GM19328 (cell line): Measurements from ENCODE around the gene PRB2.
"Not testable (repeated sequence)": the region's sequence is repeated elsewhere in the genome, so short reads cannot be mapped to it uniquely, and the experiment has no call there.

ENCODE experiments used
- ATAC-seq: cut with Tn5 transposase; IDR thresholded peaks from one replicate; pipeline ENCODE4 v1.9.1; 2021; ENCODE audit warnings: mild to moderate bottlenecking, moderate library complexity; ENCODE audit not compliant: unreplicated experiment

Gene PRB2

DNA sequence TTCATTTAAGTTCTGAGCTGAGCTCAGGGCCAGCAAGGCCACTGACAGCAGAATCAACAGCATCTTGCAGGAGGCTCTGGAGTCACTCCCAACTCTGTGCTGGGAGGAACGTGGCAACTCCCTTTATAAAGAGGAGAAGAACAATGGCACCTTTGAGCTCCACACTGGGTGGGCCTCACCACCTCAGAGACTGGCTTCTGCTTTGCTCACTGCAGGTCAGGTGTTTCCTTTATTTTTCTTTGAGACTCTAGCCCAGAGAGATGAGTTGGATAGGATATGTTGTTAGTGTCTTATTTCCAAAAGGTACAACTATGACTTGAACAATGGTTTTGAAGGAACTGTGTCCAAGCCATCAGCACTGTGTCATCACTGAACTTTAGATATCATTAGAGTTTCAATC is at the start of gene PRB2:
TSS of gene PRB2 (minus strand) at position 101 of the 400 bp plus-strand sequence. CDS start at position 63, 38 bp downstream.
- not testable (repeated sequence) for ATAC-seq

DNA sequence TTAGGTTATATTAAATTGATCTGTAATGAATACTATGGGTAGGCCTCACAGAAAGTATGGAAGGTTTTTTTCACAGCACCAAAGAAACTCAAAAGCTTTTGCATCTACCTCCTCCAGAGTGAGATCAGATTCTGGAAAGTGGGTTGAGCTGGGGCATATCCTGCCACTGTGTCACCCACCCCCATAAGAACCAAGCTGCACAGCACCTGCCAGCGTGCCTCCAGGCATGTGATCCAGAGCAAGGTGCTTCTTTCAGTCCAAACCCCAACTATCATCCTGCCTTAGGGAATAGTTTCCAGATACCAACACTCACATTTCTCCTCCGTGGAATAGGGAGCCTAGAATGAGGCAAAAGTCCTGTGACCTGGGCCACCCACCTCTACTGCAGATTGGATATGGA is 42.6 kb upstream of the PRB2 start:
- ATAC-seq = no peak

DNA sequence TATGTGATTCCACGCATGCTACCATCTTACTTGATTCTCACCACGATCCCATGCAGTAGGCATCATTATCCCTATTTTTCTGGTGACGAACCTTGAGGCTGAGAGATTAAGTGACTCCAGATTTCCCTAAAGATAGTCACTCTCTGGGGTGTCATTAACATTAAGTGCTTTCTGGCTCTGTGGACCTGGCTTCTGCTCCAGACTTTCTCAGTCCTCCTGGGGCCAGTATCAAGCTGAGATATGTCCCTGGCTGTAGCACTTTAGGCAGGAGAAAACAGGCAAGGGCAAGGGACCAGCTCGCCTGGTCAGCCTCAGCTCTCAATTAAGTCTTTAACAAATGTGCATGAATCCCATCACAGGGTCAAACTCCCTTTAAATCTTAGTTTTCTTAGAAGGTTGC is 38.3 kb upstream of the PRB2 start:
- no peak for ATAC-seq

DNA sequence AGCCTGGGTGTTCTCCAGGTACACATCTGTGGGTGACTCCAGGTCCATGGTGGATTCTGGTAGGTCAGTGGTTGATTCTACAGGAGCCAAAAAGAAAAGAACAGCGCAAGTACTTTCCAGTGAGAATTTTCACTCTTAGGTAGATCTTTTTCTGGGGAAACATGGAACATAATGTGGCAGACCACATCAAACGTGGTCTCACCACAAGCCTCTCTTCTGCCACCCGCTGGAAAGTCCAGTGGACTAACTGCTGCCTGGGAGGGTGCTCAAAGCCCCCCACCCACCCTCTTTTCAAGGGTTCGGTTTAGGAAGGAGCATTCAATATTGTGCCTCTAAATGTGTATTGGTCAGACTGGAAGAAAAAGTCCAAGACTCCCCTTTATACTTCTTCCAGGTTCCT is 36.1 kb upstream of the PRB2 start:
- no peak for ATAC-seq

DNA sequence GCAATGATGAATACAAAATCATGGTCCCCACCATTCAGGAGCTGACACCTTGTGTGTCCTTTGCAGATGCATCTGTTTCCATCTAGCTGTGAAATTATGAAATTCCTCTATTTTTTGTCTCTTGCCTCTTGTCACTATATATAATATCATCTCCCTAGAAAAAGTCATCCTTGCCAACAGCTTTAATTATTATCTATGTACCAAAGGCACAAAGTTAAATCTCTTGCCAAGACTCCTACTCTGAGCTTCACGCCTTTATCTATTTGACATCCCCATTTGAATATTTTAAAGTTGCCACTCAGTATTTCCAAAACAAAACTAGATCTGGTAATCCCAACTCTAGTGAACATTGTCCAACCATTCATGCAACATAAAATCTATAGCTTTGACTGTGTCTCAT is 32.0 kb upstream of the PRB2 start:
- no peak for ATAC-seq

DNA sequence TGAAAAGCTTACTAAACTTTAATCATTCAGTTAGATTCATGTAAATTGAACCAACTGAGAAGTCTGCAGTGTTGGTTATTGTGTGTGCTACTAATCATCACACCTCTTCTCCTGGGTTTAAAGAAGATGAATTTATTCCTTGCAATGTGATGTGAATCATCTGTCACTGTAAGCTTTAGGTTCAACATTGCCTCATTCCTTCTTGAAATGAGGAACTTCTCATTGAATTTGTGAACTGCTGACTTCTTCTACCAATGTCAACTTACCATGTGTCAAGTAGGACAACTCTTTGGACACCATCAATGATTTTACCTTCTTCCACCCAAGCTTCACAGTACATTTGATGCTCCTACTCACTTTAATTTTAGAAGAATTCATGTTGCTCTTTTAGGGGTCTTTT is 17.4 kb upstream of the PRB2 start:
- no peak for ATAC-seq

DNA sequence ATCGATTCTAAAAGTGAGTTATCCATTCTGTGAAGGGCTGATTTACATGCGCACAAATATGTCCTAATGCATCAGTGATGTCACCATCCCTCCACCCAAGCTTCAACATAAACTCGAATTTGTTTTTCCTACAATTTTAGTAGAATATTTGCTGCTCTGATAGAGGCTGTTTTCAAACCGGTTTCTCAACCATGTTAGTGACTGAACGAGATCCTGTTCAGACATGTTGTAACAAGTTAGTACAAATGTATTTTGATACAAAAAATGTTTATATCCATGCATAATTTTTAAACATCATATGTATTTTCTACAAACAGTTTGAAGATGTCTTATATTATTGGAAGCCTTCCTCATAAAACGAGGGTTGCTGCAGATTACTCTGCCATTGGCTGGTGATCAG is 12.7 kb upstream of the PRB2 start:
- ATAC-seq = no peak

DNA sequence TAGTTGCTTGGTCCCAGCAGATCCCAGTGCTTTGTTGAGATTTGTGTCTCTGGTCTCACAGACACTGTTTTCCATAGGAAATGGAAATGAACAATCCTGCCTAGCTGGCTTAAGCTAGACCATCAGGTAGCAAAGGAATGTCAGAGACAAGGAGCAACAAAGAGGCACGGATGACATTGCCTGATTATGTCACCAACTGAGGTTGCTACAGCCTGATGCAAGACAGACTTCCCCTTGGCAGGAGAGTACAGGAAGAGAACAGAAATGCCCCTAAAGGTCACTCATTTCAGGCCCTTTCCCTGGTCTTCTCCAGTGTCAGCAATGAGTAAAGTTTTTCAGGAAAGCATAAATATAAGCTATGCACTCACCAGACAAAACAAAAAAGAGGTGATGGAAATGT is 2.0 kb upstream of the PRB2 start:
- ATAC-seq = no peak

DNA sequence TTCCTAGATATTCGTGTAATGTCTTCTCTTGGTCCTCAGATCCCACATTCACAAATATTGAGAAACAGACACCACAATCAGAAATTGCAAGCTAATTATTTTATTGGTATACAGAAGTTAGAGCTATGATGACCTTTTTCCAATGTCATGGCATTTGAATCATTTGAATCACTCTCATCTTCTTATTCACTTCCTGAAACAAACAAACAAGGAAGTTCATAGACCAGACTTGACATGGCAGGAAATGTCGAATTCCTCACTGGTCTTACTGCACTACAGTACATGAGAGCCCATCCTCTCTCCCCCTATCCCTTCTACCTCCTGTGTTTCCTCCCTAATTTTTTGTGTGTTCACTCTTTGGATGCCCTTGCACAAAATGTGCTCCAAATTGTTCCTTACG is 3.9 kb downstream of the PRB2 start:
- ATAC-seq = not testable (repeated sequence)

DNA sequence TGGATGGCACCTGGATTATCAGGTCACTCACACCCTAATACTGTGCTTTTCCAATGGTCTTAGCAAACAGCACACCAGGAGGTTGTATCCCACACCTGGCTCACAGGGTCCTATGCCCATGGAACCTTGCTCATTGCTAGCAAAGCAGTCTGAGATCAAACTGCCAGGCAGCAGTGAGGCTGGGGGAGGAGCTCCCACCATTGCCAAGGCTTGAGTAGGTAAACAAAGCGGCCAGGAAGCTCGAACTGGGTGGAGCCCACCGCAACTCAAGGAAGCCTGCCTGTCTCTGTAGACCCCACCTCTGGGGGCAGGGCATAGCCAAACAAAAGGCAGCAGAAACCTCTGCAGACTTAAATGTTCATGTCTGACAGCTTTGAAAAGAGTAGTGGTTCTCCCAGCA is 17.9 kb downstream of the PRB2 start:
- not testable (repeated sequence) for ATAC-seq

DNA sequence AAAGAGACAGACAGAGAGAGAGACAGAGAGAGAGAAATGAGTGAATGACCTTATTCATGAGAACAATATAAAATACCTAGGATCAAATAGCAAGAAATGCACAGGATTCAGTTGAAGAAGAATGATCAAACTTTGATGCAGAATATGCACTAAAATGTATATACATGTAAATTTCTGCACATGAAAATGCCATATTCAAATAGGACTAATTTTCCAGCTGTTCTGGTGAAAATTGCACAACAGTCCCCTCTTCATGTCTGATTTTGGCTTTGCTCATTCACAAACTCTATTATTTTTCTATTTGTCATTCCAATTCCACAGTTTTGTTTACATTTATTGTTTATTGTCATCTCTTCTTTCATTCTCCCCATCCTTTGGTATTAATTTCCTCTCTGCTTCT is 34.2 kb downstream of the PRB2 start:
- no peak for ATAC-seq

DNA sequence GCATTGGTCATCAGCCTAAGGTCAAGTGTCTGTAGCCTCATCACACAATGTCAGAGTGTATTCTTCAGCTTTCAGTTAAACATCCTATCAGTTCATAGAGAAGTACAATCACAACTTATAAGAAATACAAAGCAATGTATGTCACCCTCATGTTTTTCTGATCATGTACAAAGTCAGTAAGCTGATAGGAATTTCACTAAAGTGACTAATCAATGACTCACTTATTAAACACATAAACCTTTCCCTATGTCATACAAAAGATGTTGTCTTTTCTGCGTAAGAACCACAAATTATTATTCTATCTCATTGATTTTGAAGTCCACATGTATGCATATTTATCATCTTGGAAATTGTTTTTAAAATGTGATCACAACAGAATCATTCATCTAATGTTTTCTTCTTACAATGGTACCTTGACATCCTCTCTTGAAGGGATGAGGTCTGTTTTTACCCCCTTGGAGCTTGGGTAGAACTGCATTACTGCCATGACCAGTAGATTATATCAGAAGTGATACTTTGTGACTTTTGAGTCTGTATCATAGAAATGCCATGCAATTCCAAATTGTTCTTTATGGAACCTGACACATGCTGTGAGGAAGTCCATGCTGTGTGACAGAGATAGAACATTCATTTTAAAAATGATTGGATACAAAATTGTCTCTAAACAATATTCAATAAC is 35.0 kb downstream of the PRB2 start:
- ATAC-seq = not testable (repeated sequence)

DNA sequence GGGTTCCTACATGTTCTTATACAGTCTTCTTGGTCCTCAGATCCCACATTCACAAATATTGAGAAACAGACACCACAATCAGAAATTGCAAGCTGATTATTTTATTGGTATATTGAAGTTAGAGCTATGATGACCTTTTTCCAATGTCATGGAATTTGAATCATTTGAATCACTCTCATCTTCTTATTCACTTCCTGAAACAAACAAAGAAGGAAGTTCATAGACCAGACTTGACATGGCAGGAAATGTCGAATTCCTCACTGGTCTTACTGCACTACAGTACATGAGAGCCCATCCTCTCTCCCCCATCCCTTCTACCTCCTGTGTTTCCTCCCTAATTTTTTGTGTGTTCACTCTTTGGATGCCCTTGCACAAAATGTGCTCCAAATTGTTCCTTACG is 43.6 kb downstream of the PRB2 start:
- ATAC-seq = not testable (repeated sequence)

DNA sequence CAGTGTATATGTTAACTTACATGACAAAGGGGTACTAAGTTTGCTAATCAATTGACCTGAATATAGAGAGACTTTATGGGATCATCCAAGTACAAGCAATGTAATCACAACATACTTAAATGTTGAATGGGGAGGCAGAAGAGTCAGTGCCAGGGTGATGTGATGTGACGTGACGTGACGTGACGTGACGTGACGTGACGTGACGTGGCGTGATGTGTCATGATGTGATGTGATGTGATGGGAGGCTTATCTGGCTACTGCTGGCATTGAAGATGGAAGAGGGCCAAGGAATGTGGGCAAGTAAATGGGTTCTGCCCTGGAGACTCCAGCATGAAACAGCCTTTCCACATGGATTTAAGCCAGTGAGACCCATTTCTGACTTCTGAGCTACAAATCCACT is 46.9 kb downstream of the PRB2 start:
- ATAC-seq = no peak

DNA sequence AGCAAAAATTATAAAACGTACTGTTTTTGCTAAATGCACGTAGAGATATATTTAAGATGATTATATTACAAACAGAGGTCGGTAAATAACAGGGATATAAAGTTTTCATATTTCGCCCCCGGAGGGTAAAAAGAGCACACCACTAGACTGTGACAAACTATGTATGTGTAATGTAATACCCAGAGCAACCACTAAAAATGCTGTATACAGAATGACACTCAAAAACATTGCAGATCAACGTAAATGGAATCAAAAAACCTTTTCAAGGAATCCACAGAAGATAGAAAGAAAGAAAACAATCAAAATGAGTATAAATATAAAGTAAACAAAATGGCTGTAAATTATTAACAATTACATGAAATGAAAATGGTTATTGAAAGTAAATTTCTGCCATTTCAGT is 47.6 kb downstream of the PRB2 start:
- no peak for ATAC-seq

DNA sequence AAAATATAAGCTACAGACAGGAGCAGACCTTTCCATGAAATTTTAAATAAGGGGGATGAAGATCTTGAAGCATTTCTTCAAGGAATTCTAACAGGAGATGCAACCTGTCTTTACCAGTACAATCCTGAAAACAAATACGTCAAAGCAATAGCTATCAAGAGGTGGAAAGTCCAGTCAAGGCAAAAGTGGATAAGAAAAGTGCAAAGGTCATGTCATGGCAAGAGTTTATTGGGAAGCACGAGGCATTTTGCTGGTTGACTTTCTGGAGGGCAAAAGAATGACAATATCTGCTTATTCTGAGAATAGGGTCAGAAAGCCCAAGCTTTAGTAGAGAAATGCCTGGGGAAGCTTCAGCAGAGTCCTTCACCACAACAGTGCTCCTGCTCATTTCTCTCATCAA is 50.9 kb downstream of the PRB2 start:
- ATAC-seq = no peak
